ENCODE data around the gene PLXNA1. TPM values are rescaled to one million over a fixed set of nuclear protein-coding genes. Genes with fewer than 3 reads are reported as not detected.

Gene PLXNA1
- total and polyA plus RNA-seq, 9 donors, result 9.2 to 47.2 (median 25.7) TPM

DNA sequence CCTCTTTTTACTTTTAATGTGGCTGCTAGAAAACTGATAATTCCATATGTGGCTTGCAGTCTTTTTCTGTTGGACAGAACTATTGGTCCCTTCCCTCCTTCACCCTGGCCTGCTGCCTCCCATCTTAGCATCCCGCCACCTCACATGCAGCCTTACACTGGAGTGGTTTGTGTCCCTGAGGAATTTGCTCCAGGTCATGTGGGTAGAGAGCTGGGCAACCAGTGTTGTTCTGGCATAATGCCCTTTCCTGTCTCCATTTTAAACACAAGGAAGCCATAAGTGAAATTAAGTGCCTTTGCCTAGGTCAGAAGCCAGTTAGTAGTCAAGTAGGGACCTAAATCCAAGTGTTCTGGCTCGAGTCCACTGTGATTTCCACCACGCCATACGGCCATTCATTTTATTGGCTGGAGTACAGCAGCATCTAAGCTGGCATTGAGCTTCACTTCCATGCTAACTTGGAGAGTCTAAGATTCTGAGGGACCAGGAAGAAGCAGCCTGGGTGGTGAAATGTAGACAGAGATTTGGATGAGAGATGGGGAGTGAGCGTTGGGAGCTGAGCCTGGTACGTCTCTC, 46.0 kb upstream of the PLXNA1 start:
- Histone ChIP-seq H3K36me3 (no peaks in the 10 kb centered on the region), H3K4me1 (ENCODE audit: insufficient read depth) (no peaks in the 10 kb centered on the region), H3K27ac (no peak overlapping the region), H3K9me3 (no peaks in the 10 kb centered on the region), H3K4me3 (no peak overlapping the region), H3K27me3 (no peaks in the 10 kb centered on the region)
- intact Hi-C loops (cut with DNase I), result no loop called here
- TF ChIP-seq, protein P1, sequence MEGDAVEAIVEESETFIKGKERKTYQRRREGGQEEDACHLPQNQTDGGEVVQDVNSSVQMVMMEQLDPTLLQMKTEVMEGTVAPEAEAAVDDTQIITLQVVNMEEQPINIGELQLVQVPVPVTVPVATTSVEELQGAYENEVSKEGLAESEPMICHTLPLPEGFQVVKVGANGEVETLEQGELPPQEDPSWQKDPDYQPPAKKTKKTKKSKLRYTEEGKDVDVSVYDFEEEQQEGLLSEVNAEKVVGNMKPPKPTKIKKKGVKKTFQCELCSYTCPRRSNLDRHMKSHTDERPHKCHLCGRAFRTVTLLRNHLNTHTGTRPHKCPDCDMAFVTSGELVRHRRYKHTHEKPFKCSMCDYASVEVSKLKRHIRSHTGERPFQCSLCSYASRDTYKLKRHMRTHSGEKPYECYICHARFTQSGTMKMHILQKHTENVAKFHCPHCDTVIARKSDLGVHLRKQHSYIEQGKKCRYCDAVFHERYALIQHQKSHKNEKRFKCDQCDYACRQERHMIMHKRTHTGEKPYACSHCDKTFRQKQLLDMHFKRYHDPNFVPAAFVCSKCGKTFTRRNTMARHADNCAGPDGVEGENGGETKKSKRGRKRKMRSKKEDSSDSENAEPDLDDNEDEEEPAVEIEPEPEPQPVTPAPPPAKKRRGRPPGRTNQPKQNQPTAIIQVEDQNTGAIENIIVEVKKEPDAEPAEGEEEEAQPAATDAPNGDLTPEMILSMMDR (IDR thresholded peaks at IDR 0.05), result no peak
- TF ChIP-seq EP300 (IDR thresholded peaks at IDR 0.05) (no peak), POLR2A (IDR thresholded peaks at IDR 0.05) (no peak)
- DNase-seq, result no peak
- whole genome bisulfite sequencing, 3 donors, result 90 to 91% (median 90%) methylated on average over 6 of the region's 6 CpGs

DNA sequence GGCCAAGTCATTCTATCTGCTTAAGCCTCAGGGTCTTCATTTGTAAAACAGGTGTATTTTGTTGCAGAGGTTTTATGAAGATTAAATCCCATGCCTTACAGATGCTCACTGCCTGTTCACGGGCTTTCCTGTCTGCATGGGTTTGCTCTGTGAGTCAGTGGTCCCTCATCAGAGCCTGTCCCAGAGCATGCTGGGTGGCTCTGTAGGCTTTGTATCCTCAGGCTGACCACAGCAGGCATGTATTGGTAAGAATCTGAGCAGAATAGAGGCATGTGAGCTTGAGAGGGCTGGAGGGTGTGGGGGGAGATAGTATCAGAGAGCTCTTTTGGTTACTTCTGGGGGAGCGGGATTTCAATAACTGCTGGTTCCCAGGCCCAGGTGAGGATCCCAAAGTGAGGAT, 45.4 kb upstream of the PLXNA1 start:
- no peaks in the 10 kb centered on the region for H3K36me3 ChIP-seq
- intact Hi-C loops (cut with DNase I), result no loop called here
- H3K4me3 ChIP-seq, result no peak overlapping the region
- no peaks in the 10 kb centered on the region for H3K9me3 ChIP-seq
- TF ChIP-seq POLR2A (IDR thresholded peaks at IDR 0.05) (no peak), EP300 (IDR thresholded peaks at IDR 0.05) (no peak)
- TF ChIP-seq, protein P1 (IDR thresholded peaks at IDR 0.05), result no peak
- no peaks in the 10 kb centered on the region for H3K4me1 ChIP-seq (ENCODE audit: insufficient read depth)
- H3K27ac ChIP-seq, result no peak overlapping the region
- no peak for DNase-seq
- 90 to 98% (median 96%) methylated on average over 2 of the region's 2 CpGs for WGBS, 3 donors
- no peaks in the 10 kb centered on the region for H3K27me3 ChIP-seq

- no peaks in the 10 kb centered on the region for H3K9me3 ChIP-seq
- no peaks in the 10 kb centered on the region for H3K4me1 ChIP-seq (ENCODE audit: insufficient read depth)
- 77 to 82% (median 81%) methylated on average over 7 of the region's 7 CpGs for WGBS, 3 donors
- DNase-seq, result no peak
- intact Hi-C loops (cut with DNase I), result no loop called here
- H3K4me3 ChIP-seq, result no peak overlapping the region
- TF ChIP-seq, protein P1 (IDR thresholded peaks at IDR 0.05), result no peak
- TF ChIP-seq POLR2A (IDR thresholded peaks at IDR 0.05), result no peak
- TF ChIP-seq EP300 (IDR thresholded peaks at IDR 0.05), result no peak
- no peaks in the 10 kb centered on the region for H3K36me3 ChIP-seq
- no peaks in the 10 kb centered on the region for H3K27me3 ChIP-seq
- H3K27ac ChIP-seq, result no peak overlapping the region
These were observed 44.9 kb upstream of the PLXNA1 start for GRCh38 chr3:126937973-126938372.

GRCh38 chr3:126938520-126939337, 44.2 kb upstream of the PLXNA1 start:
- Histone ChIP-seq H3K36me3 (no peaks in the 10 kb centered on the region), H3K27ac (no peak overlapping the region), H3K27me3 (no peaks in the 10 kb centered on the region), H3K9me3 (no peaks in the 10 kb centered on the region), H3K4me3 (no peak overlapping the region), H3K4me1 (ENCODE audit: insufficient read depth) (no peaks in the 10 kb centered on the region)
- DNase-seq, result no peak
- no peak for TF ChIP-seq EP300 (IDR thresholded peaks at IDR 0.05)
- TF ChIP-seq POLR2A (IDR thresholded peaks at IDR 0.05), result no peak
- TF ChIP-seq, protein P1 (IDR thresholded peaks at IDR 0.05), result no peak
- 73 to 81% (median 74%) methylated on average over 8 of the region's 8 CpGs for whole genome bisulfite sequencing, 3 donors
- intact Hi-C loops (cut with DNase I), result no loop called here

Data from ovary (tissue), 9 donors.